Cerebellar cortex (tissue), 1 donor: ENCODE data around the gene KMO.
A peak's percentile ranks its signal among the peaks of the same experiment; 100 is the strongest.

Source experiments
- DNase-seq: peaks from one replicate; pipeline ENCODE4 v3.0.0-alpha.2; 2015; ENCODE audit warnings: low spot score

KMO gene

DNA sequence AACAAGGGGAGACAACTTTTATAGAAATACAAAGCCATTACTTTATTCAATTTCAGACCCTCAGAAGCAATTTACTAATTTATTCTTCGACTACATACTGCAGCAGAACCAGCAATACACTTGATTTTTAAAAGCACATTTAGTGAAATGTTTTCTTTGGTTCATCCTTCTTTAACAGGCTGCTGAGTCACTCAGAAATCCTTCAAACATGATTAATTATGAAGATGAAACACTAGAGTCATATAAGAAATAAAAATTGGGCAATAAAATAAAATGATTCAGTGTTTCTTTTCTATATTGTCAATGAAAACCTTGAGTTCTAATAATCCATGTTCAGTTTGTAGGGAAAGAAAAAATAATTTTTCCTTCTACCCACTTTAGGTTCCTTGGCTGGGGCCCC lies 61.0 kb downstream of the KMO start:
- DNase-seq = no peak

DNA sequence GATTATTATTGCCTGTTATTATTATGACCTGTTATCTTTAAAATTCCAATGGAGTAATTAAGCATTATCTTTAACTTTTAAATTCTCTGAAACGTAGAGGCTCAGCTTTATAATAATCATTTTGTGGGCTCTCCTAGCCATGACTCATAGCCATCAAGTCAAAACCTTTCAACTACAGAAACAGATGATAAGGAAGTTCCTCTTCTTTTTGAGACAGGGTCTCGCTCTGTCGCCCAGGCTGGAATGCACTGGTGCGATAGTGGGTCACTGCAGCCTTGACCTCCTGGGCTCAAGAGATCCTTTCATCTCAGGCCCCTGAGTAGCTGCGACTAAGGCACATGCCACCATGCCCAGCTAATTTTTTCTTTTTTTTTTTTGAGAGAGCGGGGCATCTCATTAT lies 64.5 kb downstream of the KMO start:
- no peak for DNase-seq

DNA sequence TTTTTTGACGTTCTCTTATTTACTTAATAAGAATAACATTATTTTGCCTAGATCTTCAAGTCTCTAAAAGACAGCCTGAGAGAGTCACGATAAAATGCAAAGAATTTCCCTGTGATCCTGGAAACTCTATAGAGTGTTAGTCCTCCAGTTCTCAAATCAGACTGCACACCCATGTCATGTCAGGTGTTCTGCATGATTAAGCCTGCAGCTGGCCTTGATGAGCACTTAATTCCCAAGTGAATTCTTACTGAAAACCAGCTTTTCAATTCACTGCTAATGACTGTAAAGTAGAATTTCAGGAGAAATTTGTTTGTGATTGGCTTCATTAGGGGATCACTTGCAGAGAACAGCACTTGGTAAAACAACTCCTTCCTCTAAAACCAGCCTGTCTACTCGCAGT lies 66.1 kb downstream of the KMO start:
- DNase-seq = no peak

DNA sequence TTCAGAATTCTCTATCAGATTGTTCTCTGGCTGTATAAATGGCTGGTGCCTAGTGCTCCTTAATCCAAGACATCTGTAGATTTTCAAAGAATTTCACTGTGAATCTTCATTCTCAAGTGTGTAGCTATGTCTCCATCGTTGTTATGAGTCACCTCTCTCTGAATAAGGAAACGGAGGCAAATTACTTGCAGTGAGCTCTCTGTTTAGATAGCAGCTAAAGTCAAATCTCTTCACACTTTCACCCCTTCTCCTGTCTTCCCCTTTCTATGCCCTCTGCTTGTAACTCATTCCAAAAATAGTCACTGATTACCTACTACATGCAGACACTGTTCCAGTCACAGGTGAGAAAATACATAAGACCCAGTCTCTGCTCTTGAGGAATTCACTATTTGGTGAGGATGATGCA lies 68.3 kb downstream of the KMO start:
- no peak for DNase-seq

DNA sequence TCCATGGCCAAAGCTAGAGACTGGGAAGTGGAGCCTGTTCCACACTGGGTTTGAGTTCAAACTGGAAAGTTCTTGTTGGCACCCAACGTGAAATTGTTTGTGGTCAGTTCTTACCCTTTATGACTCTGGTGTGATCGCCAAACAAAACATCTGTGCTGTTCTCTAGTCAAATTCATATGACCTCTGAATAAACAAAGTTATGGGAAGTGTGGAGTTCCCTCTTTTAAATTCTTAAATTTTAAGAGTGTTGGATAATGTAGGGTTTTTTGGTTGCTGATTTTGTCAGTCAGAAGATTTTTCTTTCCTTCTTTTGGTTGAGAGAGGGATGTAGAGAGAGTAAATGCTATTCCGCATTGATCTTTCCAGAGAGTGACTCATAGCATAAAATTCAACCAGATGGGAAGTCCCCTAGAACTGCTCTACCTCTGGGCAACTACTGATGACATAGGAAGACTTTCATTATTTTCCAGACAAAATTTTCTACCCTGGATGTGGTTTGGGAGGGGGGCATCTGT lies 71.6 kb downstream of the KMO start:
- no peak for DNase-seq

DNA sequence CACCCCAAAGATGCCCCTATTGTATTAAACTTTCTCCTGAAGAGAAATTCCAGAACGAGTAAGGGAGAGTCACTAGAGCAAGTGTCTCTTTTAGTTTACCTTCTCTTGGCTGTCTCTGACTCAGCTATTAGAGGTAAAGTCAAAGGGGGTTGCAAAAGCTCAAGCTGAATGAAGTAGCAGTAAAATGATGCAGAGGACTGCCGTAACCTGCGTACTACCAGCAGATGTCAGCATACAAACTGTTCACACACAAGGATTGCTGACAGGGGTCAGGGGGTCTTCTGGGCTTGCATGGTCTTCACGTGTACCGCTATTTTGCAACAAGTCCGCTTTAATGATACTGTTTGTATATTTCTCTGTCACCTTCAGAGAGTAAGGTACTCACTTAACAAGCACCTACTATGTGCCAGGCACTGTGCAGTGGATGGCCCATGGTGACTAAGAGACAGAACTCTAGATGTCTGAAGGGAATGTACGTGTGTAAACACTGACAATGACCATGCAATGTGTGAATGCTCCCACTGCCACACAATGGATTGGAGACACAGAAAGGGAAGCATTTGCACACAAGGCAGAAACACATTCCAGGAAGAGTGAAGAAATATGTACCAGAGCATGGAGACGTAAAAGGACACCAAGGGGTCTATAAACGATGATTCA lies 73.1 kb downstream of the KMO start:
- DNase-seq = peak; percentile 6

DNA sequence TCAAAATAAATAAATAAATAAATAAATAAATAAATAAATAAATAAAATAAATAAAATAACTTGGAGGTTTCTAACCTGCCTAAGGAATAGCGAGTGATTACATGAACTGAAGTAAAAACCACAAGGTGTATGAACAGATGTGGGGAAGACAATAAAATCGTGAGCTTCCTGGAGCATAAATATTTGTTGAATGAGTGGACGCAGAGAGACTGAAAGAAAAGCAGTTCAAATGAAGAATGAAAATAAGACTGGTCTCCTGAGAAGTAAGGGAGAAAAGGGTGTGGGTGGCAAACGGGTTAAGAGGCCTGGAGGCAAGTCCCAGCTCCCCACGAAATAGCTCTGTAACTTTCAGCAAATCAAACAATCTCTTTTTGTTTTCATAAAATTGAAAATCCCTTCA lies 74.4 kb downstream of the KMO start:
- no peak for DNase-seq

DNA sequence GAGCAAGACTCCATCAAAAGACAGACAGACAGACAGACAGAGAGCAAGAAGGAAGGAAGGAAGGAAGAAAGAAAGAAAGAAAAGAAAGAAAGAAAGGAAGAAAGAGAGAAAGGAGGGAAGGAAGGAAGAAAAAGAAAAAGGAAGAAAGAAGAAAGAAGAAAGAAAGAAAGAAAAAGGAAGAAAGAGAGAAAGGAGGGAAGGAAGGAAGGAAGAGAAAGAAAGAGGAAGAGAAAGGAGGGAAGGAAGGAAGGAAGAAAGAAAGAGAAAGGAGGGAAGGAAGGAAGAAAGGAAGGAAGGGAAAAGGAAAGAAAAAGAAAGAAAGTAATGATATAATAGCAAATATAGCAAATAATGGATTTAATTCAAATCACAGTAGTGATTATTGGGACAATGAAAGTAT lies 75.3 kb downstream of the KMO start:
- DNase-seq = no peak

DNA sequence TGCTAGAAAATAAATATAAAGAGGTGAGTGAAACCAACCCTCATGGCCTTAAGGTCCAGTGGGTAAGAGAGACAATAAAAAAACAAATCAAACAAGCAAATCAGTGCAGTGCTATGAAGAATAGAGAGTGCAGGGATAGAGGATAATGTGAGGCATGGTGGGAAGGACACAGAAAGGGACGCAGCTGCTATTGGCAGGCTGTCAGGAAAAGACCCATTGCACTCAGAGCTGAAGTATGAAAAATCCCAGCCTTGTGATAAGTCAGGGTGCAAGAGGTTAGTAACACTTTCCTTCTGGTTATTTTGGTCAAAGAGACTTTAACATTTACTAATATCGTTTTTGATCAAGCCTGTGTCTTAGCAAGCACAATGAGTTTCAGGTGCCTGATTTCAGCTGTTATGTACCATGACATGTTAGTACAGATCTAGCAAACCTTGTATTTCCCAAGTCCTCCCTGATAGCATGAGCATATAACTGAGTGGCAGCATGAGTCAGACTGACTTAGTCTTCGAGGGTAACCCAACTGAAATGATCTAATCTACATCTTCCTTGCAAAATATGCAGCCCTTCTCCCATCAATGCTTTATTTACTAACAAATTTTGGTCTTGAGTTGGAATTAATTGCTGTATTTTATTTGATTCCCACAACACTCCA lies 76.3 kb downstream of the KMO start:
- no peak for DNase-seq

DNA sequence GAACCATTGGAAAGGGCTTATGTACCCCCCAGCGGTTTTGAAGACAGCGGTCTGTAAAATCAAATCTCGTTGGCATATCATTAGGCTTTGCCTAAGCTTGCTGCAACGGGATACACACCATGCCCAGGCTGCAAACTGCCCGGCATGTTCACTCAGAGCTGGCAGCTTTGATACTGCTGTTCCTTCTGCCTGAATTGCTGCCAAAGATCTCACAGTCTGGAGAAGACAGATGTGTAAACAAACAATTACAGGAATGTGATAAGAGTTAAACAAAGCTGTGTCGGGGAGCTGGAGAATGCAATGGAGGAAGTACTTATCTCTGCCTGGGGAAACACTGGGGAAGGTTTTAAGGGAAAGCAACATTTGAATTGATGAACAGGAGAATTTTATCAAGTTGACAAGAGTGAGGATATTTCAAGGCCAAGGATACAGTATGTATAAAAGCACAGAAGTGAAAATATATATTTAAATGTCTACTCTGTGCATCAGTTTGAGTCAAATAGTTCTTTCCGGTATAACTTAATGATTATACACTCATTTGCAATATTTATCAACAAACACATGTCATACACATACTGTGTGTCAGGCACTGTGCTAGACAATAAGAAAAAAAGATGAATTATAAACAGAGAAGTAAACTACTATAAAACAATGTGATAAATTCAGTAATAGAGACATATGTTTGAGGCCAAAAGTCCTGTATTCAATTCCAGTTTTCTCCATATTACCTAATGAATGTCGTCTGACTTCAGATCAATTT lies 78.1 kb downstream of the KMO start:
- no peak for DNase-seq

DNA sequence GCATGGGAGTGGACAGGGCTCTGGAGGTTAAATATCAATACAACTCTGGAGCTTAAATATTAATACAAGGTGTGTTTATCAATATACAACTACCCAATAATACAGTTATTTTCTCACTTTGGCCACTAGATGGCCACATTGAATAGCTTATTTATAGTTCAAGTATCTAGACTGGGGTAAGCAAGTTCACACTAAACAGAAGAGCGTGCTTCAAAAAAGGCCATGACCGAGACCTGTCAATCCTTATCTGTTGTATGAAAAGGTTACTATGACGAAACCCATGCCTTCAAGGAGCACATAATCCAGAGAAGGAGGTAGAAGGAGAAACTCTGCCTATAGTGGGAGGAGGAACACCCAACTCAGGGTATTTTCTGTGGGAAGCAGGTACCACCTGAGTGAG lies 78.9 kb downstream of the KMO start:
- peak; percentile 69 for DNase-seq

DNA sequence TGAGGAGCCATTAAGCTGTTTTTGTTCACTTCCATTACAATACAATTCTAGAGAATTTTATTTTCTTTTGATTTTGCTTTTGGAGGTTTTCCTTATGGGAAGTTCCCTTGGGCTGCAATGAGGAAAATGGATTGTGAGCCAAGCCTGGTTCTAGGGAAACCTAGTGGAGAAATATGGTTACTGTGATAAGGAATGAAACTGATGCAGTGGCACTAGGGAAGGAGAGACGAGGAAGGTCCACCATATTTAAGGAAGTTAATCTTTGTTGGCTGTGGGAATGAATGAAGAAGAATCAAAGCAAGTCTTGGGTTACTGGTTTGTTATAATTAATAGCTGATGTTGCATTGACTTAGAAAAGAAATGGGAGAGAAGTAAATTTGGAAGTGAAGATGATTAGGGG lies 79.6 kb downstream of the KMO start:
- no peak for DNase-seq

DNA sequence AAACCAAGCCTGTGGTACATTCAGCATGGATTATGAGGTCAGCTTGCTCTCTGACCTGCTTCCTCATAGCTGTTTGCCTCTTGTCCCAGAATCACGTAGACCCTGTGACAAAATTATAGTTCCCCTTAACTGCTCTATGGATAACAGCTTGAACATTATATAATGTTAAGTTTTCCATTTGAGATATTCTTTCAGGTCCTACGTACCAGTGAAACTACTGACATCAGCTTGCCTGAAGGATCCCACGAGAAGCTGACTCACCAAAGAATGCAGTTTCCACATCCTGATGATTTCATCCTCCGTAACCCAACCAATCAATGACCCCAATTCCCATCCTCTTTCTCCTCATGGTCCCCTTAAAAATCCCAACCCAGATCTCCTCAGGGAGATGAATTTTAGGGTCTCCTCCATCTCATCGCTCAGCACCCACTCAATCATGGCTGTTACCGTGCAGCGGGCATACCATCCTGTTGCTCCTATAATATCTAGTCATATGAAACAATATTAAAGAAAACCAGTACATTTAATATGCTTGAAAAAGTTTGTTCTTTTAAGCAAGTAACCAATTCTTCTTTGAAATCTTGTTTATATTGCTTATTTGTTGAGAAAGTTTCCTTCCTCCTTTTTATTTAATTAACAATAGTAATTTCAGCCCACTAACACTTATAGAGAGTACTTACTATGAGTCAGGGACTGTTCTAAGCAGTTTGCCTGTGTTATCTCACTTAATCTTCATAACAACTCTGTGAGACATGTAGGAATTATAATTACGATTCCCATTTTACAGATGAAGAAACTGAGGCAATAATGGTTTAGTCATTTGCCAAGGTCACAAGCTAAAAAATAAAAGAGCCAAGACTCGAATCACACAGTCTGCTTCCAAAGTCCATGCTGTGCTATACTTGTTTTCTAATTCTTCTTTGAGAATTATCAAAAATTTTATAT lies 80.6 kb downstream of the KMO start:
- no peak for DNase-seq

DNA sequence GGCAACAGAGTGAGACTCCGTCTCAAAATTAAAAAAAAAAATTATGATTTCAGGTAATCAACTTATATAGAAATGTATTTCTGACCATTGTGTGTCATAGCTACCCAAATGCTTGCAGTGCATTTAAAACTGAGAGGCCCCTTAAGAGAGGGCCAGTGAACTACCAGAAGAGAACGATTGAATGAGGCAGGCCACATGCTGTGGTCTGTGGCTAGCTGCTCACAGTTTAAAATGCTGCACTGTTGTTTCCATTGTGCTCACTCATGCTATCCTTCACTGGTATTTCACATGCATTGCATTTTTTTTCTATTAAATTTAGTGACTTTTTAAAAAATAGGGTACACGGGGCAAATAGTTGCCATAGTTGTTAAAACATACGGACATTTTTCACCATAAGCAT lies 82.0 kb downstream of the KMO start:
- DNase-seq = no peak

DNA sequence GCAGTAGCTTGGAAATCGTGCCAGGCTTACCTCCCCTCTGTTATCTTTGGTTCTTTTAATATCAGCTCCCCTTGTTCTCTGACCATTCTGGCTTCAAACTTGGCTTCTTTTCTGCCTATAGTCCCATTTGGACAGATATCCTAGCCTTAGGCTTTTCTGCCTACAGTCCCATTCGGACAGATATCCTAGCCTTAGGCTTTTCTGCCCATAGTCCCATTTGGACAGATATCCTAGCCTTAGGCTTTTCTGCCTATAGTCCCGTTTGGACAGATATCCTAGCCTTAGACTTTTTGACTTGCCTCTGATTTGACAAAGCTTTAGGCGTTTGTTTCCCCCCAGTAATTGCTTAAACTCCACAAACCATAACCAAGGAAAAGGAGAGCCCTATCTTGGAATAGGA lies 82.4 kb downstream of the KMO start:
- DNase-seq = no peak

DNA sequence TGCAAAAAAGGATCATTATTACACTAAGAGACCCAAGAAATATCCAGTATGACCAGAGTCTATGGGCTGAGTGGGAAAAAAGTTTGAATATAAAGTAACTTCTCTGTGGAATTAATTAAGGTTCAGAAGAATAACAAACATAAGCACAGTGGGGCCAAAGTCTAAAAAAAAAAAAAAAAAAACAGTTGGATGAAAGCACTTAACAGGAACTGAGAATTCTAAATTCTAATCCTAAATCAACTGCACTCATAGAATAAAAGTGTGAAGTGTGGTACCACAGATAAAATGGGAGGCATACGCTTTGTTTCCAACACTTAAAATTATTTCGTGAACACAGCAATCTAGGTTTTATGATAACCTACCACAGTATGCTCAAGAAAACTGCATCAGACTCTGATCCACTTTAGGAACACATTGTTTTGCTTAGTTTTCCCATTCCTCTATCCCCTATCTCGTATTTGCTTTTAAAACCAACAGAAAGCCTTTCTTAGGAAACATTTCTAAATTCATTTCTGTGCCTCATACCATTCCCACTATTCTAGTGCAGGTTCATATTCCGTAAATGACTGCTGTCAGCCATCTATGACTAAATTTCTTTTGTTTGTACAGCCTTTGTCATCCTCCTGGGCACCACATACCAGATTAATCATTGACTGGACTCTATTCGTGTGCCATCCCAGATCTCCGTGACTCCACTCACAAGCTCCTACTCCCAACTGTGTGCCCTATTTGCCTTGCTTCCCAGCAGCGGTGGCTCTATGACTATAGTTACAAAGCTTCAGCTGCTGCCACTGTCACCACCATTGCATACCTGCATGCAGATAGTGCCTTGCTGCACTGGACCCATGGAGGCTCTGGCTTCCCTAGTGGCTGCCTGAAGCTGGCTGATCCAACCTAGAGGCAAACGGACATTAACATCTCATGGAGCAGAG lies 83.1 kb downstream of the KMO start:
- no peak for DNase-seq

DNA sequence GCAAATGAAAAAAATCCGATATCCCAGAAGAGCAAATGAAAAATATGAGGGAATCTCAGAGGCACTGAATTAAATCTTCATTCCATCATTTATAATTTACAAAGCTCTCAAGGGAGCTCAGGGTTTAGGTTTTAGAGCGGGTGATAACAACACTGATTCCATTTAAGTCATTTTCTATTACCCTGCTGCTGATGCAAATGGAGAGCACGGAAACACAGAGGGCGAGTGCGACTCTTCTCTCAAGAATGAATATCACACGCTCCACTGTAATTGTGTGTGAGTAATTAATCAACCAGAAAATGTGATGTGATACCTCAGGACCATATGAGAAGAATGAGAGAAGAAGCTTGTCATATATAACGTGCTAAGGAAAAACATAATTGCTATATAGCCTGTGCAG lies 85.2 kb downstream of the KMO start:
- DNase-seq = no peak

DNA sequence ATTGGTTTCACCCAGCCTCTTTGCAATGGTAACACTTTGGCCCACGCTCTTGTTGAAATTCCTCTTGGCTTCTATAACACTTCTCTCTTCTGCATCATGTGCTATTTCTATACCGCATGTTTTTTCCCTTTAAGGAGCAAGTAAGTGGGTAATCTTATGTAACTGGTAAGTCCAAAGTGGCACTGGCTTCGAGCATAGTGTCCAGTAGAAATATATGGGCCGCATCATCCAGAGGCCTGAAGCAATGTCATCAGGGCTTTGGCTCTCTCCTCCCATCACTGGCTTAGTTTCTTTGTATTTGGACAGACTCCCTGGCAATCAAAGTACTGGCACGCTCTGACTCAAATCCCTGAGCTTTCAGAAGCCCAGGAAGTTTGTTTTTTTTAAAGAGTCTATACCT lies 90.5 kb downstream of the KMO start:
- DNase-seq = no peak

DNA sequence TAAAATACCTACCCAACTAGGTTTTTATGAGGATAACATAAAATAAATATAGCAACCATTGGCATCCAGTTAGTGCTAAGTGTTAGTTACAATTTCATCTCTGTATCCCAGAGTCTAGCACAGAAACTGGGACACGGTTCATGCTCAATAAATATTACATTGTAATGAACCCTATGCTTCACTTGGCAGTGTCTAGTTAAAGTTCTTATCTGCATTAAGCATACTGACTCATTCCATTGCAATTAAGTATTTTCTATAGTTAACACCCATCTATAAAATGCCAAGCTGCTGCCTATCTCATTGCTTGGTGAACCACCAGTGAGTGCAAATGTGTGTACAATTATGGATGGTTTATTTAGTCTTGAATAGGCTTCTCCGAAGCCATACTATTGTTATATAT lies 92.8 kb downstream of the KMO start:
- no peak for DNase-seq

DNA sequence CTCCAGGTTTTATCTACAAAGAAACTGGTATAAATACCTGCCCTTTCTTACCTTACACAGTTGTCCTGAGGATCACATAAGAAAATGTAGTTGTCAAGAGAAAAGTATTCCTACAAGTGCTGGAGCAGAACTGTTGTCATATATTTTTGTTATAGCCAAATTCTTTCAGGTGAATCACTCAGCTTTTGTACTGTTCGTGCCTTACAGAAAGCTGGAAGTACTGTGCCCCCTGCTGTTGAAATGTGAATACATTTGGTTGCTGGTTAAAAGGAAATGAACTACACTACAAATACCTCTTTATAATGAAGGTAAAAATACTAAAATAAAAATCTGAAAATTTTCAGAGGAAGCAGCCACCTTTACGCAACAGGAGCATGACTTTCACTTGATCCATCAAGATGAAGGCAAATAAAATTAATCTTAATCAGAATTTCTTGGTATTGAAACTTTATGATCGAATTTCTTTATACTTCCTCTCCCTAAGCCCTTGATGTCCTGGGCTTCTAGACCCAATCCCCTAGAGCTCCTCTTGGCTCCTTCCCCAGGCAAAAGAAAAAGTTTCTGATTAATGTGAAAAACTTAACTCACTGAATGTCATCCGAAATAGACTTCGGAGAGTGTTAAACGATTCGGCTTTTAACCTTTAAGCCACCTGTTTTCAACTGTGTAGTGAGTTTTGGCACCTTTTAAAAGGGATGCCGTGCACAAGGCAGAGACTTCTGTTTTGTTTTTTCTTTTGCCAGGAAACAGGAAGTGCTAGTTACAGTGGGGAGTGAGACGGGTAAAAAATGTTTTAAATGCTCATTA lies 95.5 kb downstream of the KMO start:
- DNase-seq = peak; percentile 57
